HG03469 (cell line): ENCODE data around the gene ARHGAP26.

Source experiments
- ATAC-seq: cut with Tn5 transposase; IDR thresholded peaks from one replicate; pipeline ENCODE4 v1.9.1; 2021; ENCODE audit warnings: mild to moderate bottlenecking, moderate library complexity, moderate number of reproducible peaks; ENCODE audit not compliant: unreplicated experiment

ARHGAP26 gene

DNA sequence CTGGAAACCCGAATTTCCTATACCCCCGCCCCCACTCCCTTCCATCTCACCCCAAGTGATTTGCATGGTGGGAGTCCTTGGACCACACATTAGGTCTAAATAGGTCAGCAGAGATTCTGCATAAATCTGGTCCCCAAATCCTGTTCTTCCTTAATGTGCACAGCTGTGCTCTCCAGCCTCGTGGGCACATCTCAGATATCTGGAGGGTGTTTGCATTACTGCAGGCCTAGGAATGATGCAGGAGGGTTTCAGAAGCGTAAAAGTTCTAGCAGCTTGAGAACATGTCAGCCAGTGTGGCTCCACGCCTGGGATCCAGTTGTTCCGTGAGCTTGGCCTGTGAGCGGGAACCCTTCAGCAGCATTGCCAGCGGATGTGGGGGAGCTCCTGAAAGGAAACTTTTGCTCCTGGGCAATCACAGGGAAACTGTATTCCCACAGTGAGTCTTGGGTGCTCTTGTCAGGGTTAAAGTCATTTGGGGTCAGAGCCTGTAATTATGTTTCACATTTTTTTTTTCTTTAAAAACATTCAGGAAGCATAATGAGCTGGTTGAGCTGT, 12.9 kb downstream of the ARHGAP26 start:
- ATAC-seq, result no peak

- ATAC-seq, result peak; percentile 73
Measured at GRCh38 chr5:142783601-142784341, 13.6 kb downstream of the ARHGAP26 start.

DNA sequence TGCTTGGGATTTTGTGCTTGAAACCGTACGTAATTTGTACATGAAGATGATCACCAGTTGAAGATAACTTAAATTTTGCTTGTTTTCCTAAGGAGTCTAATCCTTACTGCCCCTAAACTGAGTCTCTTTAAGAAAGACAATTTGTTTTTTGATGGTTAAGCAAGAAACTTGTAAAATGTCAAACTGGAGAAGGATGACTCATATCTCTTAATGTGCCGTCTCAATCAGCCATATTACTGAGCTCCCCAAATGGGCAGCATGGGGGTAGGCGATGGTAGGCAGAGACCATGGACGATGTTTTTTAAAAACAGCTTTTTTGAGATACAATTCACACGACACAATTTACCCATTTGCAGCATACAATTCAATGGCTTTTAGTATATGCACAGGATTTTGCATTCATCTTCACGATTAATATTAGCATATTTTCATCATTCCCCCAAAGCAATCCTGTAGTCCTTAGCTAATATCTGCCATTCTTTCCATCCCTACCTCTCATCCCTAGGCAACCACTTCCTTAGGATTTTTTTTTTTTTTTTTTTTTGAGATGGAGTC, 14.3 kb downstream of the ARHGAP26 start:
- no peak for ATAC-seq

- no peak for ATAC-seq
Measured at GRCh38 chr5:142785206-142785605, 15.0 kb downstream of the ARHGAP26 start.

DNA sequence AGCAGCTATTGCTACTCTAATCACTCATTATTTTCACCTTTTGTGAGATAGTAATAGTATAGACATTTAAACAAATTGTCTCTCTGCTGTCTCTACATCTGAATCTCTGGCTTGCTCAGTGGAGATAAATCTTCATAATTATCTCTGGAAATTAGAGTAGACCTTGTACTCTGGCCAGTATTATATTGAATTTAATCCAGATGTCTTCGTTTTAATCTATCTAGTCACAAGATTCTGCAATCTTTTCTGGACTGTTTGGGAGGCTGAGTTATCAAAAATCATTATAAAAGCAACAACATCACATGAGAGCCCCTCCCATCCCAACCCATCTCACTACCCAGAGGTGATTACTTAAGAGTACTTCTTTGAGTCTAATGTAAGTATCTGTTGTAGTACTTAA, 19.0 kb downstream of the ARHGAP26 start:
- ATAC-seq, result no peak

- no peak for ATAC-seq
Measured at GRCh38 chr5:142792012-142792864, 22.1 kb downstream of the ARHGAP26 start.

DNA sequence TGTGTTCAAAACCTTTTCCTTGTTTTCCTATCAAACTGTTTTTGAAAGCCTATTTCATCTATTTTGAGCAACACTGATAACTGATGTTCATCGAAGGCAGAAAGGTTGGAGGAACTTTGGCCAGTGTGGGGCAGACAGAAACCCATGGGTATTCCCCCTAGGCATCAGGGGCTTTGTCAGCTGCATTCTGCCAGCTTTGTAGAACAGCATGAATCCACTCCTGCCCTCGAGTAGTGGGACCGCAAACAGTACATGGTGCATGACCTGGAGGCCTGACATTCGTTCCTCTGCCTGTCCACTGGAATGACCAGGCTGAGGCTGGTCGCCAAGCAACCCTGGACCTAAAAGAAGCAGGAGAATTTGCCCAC, 22.7 kb downstream of the ARHGAP26 start:
- no peak for ATAC-seq

DNA sequence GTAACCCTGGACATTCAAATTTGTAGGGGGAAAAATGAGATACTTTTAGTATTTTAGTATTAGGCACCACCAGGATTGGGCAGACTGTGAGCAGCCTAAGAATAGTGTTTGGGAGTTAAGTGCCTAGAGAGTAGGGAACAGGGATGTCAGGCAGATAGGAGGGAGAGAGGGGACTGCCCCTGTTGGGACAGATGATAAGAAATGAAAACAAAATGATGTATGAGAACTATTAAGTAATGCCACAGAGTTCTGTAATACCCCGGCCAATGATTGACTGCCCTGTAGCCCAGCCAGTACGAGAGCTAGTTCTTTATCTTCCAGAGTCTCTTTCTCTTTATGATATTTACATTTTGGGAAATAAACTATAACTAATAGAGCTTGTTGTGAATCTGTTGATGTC, 24.4 kb downstream of the ARHGAP26 start:
- no peak for ATAC-seq

- ATAC-seq, result no peak
Measured at GRCh38 chr5:142795251-142795650, 25.1 kb downstream of the ARHGAP26 start.

DNA sequence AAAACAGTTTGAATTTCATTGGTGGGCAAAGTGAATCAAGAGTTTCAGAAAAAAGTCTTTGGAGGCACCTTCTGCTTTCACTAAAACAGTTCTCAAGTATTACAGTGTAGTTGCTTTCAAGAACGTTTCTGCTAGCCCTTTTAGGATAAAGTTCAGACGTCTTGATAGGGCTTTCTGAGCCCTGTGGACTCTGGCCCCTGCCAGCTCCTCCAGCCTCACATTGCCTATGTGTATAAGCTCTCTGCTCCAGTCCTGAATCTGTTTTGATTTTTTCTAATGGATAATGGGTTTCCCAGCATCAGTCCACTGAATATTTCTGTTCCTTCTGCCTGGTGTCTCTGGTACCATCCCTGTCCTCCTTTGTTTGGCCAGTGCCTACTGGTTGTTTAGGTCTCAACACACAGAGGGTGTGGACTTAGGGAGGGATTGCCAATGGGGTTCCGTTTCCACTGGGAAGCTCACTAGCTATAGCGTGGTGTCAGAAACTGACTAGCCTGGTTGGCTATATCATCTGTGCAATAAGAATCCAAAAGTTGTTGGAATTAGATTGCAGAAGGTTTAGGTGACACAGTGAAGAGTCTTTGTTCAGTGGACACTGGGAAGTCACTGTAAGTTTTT, 26.4 kb downstream of the ARHGAP26 start:
- no peak for ATAC-seq

DNA sequence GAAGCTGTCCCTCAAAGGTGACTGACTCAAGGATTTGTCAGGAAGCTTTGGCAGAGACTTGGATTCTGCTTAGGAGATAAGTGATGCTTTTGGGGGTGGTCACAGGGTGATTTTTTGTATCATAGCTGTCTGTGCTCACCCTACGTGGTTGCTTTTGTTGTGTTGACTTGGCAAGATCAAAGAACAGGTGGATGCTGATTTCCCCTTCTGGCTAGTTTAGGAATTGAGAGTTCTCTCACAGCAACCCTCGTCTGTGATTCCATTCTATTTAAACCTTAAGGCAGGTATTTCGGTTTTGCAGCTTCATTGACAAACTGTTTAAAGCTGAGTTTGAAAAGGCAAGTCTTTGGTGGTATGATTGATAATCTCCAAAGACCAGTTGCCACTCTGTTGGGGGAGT, 27.2 kb downstream of the ARHGAP26 start:
- no peak for ATAC-seq

DNA sequence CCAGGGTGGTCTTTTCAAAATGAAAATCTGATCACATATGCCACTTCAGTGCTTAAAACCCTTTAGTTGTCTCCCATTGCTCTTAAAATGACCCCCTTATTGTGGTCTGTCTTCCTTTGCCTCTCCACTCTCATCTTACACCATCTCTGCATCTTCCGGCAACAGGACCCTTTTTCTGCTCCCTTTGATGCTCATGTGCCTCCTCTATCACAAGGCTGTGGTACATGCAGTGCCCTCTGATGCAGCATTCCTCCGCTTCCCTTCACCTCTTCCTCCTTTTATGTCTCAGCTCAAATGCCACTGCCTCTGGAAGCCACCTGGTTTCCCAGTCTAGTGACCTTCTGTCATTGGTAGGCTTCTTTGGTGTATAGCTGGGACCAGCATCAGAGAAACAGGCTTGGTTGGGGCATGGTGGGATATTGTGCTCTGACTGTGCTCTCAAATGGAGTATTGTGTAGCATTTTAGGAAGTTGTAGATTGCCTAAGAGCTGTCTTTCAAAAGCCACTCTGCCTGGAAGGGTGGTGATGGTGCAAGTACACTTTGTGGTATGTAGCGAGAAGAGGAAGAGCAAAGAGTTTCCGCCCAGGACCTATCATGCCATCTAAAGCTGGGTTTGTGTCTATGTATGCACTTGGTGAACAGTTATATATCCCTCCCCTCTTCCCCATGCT, 28.1 kb downstream of the ARHGAP26 start:
- ATAC-seq, result no peak

DNA sequence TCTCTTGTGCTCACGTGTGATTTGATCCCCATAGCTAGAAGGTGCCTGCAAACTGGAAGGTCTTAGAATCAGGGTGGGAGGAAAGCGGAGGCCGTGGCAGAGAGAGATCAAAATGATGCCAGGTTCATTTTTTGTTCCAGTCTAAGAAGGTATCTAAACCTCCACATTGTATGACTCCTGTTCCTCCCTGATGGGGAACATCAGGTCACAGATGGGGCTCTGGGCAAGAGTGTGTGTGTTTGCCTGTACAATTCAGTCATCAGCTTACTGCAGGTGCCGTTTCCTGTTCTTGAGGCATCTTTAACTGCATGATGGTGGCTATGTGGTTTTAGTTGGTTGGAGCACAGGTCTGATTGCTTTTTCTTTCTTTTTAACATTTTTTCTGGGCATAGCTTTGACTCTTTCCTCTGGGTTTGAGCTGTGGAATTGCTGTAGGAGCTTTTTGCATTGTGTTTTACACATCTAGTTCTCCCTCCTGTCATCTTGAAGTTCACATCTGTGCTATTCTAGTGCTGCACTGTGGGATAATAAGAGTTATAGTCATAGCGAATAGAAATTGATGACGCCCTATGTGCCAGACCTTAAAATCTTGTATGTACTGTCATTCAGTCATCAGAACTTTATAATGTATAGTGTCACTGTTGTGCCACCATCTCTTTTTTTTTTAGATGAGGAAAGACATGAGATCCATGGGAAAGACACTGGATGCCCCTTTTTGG, 30.8 kb downstream of the ARHGAP26 start:
- ATAC-seq, result peak; percentile 81

DNA sequence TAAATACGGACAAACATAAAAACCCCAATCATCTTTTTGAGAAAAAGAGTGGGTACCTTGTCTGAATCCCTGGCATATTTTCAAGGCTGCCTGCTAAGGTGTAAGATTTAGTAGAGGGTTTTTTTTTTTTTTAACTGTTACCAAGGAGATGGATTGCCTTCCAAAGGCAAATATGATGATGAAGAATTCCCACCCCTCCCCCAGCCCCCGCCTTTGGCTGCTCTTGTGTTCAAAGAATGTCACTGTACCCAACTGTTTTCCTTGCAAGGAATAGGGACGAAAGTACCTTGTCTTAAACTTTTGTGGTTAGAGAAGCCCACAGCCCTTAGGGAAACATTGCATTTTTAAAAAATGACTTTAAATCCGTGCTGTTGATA, 31.3 kb downstream of the ARHGAP26 start:
- no peak for ATAC-seq

DNA sequence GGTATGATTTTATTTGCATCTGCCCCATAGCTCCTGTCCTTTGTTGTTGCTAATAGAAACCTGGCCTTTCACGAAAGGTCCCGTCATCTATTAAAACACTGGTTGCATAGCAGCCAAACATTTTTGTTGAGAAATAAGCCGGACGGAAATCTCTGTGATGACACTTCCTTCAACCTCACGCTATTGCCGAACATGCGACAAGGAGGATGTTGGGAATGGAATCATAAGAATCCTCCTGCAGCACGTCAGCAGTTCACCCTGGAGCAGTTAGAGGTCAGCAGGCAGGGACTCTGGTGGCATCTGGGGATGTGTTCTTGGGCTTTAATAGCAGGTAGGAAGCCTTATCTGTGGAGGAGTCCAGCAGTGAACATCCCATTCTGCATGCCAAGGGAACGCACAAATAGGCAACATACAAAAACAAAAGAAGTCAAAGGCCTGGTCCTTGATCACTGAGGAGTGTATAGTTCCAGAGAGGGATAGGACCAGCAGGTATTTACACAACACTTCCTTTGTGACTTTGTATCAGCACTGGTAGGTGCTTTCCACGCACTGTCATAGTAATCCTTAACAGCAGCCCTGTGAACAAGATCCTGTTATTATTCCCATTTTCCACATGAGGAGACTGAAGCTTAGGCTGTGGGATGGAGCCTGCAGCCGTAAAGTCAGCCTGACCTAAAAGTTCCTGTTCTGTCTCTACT, 33.4 kb downstream of the ARHGAP26 start:
- no peak for ATAC-seq

DNA sequence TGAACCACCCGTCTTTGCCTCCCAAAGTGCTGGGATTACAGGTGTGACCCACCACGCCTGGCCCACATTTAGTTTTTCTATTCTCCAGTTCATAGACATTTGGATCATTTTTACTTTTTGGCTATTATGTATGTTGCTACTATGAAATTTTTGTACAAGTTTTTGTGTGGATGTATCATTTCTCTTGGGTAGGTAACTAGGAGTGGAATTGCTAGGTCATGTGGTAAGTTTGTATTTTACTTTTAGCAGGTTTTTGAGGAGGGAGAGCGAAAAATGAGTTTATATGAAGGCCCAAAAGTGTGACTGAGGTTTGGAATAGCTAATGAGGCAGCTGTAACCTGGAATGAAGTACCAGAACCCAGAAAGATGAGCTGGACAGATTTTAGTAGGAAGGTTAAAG, 35.2 kb downstream of the ARHGAP26 start:
- no peak for ATAC-seq

DNA sequence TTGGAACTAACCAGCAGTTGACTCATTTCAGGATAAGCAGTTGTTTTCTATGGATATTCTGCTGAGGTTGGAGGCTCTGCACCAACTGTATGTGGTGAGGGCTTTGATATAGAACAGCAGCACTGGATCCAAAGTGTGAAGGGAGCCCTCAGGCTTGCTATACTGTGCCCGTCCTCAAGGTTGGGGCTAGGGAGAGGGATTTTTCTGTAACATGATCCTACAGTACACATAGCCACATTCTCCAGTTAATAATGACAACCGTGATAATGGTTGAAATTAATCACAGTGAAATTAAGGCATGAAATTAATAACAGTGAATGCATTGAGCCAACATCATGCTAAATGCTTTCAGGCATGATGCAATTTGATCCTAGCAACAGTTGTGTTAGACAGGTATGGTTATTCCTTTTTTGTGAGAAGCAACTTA, 36.7 kb downstream of the ARHGAP26 start:
- ATAC-seq, result no peak

GRCh38 chr5:142807372-142807911, 37.3 kb downstream of the ARHGAP26 start:
- no peak for ATAC-seq
